Hematopoietic multipotent progenitor cell treated with erythropoietin and hydrocortisone succinate and interleukin-3 and kit ligand, for 4 days (in vitro differentiated cells): ENCODE data around the gene ANO2.
"Not testable (repeated sequence)": the region's sequence is repeated elsewhere in the genome, so short reads cannot be mapped to it uniquely, and the experiment has no call there.

Experiments used
- DNase-seq: peaks from one replicate; pipeline ENCODE4 v3.0.0-alpha.2; 2015

Gene ANO2

DNA sequence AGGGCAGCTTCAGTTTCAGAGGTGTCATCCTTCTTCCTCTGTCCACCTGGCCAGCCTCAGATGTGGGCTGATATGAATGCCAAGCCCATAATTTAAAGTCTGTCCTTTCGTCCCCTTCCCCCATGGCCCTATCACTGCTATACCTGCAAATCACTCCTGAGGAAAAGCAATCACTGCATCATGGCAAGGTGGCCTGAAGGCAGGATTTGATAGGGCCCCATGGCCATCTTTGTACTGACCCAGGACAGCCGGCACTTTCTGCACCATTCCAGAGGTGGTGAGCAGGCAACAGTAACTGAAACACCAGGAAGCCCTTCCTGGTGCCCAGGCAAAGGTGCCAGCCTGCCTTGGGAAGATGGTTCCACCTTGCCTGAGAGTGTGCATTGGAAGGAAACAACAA, 60.8 kb downstream of the ANO2 start:
- DNase-seq: no peak

DNA sequence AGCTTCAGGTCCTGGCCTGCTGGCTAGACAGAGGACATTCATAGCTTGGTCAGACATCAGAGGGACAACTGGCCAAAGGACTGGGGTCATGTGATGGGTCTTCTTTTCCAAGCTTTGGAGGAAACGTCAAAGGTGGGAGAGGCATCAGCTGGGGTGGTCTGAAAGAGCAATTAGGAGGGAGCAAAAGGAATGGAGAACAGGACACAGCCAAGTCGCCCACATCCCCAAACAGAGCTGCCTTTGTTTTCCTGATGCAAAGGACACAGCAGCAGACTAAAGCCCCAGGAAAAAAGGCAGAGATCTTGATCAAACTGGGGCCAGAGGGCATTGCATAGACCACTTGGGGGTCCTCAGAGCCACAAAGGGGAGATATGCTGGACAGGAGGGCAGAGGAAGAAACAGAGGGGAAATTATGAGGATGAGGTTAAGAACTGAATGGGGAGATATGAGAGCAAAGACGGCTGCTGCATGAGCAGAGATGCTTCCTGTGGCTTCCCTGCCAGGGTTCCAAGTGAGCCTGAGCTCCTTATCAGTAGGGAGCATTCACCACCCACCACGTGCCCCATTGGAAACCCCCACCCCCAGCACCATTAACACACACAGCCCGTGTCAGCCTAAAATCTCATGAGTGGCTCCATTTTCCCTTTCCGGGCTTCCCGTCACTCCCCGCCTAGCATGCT, 62.4 kb downstream of the ANO2 start:
- DNase-seq: peak; percentile 92

DNA sequence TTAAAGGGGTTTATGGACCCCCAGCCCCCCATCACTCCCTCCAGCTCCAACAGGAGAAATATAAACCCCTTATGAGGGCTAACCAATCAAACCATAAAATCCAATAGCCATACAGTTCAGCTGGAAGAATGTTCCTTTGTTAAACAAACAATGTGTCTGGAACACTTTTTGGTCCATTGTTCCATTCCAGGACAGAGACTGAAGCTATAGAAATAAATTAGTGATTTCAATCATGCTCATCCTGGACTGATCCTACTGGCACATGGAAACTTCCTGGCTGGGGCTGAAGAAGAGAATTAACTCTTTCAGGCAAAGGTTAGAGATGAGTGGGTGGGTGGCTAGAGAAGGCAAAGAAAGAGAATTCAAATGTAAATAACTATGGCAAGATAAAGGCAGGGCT, 63.4 kb downstream of the ANO2 start:
- no peak for DNase-seq

DNA sequence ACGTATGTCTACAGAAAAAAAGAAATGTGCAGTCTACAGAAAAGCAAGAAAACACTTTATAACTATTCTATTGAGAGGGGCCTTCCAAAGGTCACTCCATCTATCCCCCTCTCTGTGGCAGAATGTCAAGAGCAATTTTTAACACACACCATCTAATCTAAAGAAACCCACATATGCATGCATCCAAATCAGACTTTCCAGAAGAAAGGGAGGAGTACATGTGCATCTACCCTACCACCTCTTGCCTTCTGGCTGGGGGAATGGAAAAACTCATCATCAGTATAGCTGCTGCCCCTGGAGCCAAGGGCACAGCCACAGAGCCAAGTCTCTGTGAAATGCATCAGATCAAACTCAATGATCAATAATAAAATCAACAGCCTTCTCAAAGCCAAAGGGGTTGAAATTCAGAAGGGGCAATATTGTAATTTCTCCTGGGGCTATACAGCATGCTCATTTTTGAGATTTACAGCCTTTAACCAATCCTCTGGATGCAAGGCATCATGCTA, 63.9 kb downstream of the ANO2 start:
- DNase-seq: no peak

DNA sequence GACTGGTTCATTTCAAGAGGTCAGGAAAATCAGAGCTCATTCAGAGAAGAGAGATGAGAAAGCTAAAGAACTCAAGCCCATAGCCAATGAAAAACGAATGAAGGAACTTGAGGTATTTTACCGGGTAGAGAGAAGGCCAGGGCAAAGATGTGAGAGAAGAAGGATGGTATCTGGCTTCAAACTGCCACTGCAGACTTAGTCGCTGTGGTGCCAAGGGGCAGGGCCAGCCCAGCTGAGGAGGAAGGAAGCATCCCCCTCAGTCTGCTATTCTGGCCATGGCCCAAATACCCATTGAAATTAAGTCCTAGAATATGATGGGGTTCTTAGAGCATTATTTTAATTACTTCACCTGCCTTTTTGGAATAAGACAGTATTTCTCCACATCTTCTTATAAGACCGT, 69.2 kb downstream of the ANO2 start:
- DNase-seq: peak; percentile 12

DNA sequence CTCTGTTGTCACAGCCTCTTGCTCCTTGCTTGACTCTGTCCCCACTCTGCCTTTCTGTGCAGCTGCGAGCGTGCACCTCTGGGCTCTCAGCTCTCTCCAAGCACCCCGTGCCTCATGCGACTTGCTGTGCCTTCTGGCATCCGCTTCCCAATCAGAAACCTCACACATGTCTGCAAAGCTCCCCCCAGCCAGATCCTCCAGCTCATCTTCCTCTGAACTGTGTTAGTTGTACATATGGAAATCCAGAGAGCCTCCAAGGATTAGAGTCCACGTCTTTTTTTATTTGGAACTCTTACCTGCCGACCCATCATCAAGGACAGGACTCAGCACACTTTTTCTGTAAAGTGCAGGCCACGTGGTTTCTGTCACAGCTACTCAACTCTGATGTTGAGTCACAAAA, 70.5 kb downstream of the ANO2 start:
- no peak for DNase-seq

DNA sequence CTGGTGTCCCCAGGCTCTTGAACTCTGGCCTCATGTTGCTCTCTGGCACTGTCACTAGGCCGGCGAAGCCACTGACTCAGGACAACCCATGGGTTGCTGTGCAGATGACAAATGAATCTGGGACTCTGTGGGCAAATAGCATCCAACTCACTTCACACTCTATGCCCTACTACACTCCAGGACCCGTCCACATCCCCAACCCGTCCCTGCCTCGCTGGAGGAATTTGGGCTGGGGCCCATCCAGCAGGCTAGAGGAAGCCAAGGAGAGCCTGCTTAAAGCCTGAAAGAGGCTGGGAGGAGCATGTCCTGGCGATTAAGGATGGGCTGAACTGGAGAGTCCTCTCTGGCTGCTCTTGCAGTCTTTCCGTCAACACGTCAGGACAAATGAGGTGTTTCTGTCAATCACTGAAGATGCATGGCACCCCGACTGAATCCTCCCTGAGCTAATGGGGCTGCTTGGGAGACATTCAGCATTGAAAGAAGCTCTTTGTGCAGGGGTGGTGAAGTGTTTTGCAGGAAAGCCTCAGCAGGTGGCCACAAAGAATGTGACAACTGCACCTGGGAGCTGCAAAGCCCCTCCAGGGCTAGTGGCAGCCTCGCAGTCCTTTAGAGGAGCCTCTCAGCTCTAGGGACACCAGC, 71.7 kb downstream of the ANO2 start:
- no peak for DNase-seq

DNA sequence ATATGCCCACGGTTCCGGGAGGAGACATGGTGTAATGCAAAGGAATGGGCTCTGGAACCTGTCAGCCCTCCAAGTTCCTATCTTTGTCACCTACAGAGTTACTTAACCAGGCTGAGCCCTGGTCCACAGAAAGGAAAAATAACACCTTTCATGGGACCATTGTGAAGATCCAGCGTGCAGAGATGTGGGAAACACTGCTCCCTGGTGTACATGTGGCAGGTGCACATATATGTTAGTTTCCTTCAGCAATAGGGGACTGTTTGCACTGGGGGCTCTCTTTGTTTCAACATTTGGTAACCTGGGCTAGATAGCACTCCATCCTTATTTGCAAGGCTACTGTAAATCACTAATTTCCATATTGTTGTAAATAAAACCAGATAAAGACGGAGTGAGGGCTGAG, 72.3 kb downstream of the ANO2 start:
- DNase-seq: peak; percentile 41

DNA sequence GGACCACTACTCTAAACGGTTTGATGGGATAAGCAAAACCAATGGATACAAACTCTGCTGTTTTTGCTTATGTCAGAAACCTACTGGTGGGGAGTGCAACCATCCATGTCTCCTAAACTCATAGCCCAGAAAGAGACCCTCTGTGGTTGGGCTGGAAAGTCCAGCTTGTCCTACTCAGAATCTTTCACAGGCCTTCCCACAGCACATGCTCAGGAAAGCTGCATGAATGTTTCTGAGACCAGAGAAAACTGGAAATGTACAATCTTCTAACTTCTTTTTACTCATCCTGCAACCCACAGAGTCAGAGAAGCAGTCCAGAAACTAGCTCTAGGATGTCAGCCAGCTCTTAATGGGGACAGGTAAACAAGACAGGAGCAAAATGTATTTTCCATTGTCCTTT, 73.3 kb downstream of the ANO2 start:
- no peak for DNase-seq

DNA sequence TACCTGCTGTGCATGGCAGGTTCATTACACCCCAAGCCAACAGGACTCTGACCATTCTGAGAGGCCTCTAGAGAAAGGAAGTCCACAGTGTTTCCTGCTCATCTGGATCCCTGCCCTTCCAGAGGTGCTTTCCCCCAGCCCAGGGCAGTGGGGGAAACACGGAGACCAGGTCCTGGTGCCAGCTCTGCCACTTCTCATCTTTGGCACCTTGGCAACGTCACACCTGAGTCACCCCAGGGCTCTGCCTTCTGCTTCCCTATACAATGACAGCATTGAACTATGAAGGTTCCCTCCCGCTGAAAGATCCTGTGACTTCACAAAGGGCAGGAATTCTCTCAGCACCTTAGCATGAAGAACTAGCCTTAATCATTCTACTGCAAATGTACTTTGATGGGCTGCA, 74.9 kb downstream of the ANO2 start:
- DNase-seq: no peak

DNA sequence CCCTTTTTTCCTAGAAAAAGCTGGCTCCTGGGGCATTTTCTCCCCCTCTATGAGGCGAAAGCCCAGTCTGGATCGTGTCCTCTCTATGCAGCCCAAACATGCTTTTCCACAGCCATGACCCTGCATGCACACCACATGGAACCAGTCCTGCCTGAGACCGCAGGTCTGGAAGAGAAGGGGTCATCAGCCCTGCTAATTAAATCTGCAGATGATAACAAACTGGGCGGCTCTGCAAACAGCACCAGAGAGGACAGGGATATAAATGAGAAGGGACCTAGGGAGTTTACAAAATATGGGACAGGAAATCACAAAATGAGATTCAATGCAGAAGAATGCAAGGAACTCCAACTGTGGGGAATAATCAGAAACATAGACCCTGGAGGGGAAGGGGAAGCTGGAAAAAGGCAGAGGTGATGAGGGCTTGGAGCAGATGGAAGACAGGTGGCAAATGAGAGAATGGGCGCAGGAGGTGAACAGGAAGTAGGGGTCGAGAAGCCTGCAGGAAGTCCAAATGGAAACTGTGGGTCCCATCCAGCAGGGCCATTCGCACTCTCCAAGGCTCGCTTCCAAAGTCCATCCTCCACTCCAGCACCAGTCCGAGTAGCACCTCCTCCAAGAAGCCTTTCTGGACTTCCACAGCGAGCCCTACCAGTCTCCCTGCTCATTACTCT, 76.3 kb downstream of the ANO2 start:
- no peak for DNase-seq

DNA sequence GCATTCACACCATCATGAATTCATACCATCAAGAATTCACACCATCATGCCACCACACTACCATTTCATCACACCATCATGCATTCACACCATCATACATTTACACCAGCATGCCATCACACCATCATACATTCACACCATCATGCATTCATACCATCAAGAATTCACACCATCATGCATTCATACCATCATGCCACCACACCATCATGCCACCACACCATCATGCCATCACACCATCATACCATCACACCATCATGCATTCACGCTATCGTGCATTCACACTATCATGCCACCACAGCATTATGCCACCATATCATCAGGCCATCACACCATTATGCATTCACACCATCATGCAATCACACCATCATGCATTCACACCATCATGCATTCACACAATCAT, 79.7 kb downstream of the ANO2 start:
- no peak for DNase-seq

DNA sequence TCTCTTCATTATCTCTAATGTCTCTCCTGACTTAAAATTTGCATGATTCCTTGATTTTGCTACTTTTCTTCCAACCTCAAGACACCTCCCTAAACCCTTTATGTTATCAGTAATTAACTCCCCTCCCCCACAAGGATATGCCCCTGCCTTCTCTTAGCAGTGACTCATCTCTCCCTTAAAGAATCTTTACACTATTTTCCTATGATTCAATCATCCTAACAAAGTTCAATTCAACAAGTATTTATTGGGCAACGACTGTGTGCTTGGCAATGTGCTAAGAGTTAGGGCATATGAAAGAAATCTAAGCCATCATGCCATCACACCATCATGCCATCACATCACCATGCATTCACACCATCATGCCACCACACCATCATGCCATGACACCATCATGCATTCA, 80.1 kb downstream of the ANO2 start:
- no peak for DNase-seq

DNA sequence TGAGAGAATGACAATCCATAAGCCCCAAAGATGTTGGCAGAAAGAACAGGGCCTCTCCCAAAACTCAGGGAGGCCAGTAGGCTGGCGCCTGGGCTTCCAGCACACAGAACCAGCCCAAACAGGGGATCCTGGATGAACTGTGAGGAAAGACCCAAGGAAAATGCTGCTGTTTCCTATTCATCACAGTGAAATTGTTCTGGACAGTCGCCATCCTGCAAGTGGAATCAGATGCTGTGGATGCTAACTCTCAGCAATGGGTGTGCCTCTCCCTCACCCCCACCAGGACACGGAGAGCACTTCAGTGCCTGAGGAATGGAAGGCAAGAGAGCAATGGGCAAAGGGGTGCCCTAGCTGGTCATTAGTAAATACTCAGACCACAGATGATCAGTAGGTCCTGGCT, 80.8 kb downstream of the ANO2 start:
- DNase-seq: no peak

DNA sequence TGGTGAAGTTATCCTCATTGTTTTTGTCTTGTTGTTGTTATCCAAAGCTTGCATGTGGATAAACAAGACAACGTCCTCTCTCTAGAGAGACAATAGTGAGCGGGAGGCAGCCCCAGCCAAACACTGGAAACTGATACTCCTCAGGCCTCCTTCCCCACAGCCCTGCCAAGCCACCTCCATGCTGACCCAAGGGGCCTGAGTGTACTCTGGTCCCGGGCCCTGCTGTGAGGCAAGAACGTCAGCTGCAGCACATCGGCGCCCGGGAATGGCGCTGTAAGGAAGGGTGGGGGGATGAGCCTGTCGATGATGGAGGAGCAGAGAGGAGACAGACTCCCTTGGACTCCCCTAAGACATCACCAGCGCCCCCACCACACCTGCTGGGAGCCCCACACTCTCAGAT, 83.6 kb downstream of the ANO2 start:
- DNase-seq: no peak

DNA sequence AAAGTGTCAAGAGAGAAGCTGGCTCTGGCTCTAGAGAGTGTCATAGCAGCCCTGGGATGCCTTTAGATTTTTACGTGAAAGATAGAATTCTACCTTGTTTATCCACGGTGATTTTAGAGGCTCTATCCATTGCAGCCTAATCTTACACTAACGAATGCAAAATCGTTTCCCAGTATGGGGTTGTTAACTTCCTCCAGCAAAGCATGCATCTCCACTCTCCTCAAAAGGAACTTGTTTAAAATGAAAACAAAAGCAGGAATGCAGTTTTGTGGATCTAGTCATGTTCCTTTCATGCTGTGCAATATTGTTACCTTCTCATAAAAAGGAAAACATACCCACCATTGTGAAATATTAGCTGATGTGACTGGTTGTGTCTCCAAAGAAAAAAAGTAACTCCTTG, 88.4 kb downstream of the ANO2 start:
- no peak for DNase-seq

DNA sequence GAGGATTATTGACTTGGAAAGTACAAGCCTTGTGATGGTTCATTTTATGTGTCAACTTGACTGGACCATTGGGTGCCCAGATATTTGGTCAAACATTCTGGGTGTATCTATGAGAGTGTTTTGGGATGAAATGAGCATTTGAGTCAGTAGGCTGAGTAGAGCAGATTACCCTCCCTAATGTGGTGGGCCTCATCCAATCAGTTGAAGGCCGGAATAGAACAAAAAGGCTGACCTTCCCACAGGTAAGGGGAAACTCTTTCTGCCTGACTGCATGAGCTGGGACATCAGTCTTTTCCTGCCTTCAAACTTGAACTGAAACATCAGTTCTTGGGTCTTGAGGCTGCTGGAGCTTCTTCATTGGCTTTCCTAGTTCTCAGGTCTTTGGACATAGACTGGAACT, 98.1 kb downstream of the ANO2 start:
- DNase-seq: no peak

DNA sequence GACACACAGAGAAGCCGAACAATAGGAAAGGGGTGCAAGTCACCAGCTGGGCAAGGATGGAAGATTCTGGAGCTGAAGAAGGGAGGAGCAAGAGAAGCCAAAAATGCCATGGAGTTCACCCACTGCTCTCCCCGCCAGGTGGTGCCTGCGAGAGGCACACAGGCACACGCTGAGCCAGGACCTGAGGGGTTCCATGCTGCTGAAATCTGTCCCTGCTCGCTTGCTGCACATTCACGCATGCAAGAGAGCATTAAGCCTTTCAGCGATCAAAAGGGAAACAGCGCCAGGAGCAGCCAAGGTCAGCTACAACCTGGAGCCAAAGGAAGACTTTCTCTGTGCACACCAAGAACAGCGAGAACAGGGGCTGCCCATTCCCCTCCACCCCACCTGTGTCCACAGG, 104.1 kb downstream of the ANO2 start:
- DNase-seq: no peak

DNA sequence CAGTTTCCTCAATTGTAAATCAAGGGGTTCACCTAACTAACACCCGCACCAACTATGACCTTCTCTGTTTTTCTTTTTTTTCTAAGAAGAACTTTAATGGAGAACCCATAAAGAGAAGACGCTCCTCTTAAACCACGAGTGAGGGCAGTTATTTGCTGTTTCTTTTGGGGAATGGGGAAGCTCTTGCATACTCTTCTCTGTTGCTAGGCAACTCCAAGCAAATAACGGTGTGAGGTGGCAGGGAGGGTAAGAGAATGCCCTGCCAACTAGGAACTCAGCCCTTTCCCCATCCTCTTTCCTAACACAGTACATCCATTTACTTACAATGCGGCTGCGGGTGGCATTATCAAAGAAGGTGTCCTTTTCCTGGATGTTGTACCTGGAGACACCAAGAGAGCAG, 114.9 kb downstream of the ANO2 start:
- peak; percentile 59 for DNase-seq

DNA sequence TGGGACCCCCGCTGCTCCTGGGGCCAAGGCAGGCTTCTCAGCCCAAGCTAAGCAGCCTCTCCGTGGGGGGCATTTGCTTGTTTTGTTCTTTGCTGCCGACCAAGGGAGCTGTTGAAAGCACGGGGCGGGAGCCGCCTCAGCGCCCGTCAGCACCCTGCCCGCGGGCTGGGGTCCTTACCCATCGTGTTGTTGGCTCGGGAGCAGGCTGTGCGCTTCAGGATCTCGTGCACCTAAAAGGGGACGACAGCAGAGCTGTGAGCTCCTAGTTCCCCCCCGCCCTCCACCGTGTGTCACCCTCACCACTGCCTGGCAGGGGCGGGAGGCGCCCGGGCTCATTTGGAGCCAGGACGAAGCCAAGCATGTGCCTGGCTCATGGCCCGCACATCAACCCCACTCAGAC, 117.5 kb downstream of the ANO2 start:
- no peak for DNase-seq

DNA sequence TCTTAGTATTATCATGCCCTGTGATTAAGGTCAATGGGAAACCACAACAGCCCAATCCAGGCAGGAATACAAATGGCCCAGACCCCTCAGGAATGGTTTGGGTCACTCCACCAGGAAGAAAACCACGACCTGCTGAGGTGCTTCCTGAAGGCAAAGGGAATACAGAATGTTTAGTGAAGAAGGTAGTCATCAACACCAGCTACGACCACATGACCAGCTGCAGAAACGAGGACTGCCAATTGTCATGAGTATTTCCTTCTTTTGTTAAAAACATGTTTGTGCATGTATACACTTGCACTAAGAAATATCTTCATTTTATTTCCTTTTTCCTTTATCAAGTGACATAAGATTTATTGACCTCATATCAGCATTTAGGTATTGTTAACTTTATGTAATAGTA, 119.3 kb downstream of the ANO2 start:
- not testable (repeated sequence) for DNase-seq

DNA sequence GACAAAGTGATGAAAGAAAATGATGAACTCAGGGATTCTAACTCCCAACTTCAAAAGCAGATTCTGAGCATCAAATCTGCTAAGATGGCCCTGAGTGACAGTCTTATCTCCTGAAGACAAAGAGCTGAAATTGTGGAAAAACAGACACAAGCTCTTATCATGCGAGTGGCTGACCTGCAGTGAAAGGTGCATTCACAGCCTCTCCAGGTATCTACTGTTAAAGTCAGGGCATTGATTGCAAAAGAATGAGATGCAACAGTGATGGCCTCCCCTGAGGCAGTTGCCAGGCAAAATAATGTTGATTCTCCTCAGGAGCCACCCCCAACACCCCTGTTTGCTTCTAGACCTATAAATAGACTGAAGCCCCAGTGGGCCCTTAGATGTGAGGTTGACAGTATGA, 126.2 kb downstream of the ANO2 start:
- DNase-seq: not testable (repeated sequence)

DNA sequence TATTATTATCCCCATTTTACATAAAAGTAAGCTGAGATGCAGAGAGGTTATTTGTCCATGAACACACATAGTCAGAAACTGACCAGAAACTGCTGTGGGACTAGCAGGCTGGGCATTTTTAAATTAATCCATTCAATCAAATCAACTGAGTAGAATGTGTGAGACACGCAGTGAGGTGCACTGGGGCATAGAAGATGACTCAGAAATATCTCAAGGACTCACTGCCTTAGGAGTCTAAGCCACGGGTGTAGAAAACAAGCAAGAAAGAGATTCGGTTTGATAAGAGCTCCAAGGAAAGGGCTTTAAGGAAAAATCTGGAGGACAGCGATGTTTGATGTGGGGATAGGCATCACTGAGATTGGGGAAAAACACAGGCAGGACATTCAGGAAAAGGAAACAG, 127.8 kb downstream of the ANO2 start:
- DNase-seq: no peak

DNA sequence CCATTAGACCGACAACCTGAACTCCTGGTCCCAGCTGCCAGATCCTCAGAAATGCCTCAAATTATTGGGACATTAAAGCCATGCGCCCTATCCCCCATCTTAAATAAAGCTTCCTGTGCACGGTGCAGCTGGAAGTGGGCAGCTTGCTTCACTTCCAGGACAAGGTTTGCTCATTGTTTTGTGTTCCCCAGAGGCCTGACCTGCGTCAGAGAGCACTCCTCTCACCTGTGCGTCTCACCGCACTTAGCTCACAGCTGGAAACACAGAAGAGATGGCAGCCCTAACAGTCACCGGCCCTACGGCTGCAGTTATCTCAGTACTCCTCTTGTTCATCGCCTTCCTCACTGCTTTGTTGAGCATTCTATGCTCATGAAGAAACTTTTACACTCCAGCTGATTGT, 135.5 kb downstream of the ANO2 start:
- no peak for DNase-seq
